ENCODE data around the gene AICDA.

The AICDA gene

DNA sequence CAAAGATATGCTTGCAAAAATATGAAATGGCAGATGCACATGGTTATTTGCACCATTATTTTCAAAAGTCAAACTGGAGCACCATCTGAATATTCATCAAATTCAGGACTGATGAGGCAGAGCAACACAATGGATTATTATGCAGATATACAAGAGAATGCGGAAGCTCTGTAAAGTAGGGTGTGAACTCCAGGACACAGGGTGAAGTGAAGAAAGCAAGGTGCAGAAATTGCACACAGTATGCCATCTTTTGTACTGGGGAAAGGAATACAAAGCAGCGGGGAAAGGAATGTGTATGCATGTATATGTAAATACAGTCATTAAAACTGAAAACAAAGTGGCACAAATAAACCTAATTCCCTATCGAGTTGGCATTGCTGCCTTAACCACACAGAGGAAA lies 49.3 kb downstream of the AICDA start:
- ChIA-PET CTCF (interaction anchor here (1.5 to 1.7 kb wide), 2 partner anchors 8 to 19 kb away, joined by 3 to 4 read pairs; no protein-coding TSS in a partner anchor), POLR2A (no interaction called here)
- TF ChIP-seq, protein P1, sequence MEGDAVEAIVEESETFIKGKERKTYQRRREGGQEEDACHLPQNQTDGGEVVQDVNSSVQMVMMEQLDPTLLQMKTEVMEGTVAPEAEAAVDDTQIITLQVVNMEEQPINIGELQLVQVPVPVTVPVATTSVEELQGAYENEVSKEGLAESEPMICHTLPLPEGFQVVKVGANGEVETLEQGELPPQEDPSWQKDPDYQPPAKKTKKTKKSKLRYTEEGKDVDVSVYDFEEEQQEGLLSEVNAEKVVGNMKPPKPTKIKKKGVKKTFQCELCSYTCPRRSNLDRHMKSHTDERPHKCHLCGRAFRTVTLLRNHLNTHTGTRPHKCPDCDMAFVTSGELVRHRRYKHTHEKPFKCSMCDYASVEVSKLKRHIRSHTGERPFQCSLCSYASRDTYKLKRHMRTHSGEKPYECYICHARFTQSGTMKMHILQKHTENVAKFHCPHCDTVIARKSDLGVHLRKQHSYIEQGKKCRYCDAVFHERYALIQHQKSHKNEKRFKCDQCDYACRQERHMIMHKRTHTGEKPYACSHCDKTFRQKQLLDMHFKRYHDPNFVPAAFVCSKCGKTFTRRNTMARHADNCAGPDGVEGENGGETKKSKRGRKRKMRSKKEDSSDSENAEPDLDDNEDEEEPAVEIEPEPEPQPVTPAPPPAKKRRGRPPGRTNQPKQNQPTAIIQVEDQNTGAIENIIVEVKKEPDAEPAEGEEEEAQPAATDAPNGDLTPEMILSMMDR (IDR thresholded peaks at IDR 0.05; ENCODE audit: insufficient read depth, low read length, missing control alignments): no peak
- H3K4me3 ChIP-seq (ENCODE audit: low read depth, low read length): no peak overlapping the region
- no peak for DNase-seq (ENCODE audit: low read depth, low spot score)

DNA sequence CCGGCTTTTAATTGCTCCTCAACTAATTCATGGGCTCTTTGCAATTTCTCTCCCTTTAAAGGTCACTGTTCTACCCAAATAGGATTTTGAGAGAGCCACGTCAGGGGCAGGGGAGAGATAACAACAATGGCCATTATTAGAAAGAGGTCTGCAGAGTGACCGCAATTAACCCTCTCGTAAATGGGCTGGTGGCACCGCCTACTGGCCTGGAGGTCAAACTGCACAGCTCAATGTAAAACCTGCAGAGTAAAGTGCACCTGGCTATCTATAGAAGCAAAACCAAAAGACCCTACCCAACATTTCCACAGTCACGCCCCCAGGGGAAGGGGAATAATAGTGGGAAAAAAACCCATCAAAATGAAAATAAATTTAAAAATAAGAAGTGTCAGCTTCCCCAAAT lies 50.3 kb downstream of the AICDA start:
- CTCF ChIA-PET: interaction anchor here (1.5 kb wide), 1 partner anchor 9 kb away, joined by 3 read pairs; no protein-coding TSS in a partner anchor
- POLR2A ChIA-PET: no interaction called here
- no peak for DNase-seq (ENCODE audit: low read depth, low spot score)
- TF ChIP-seq, protein P1 (IDR thresholded peaks at IDR 0.05; ENCODE audit: insufficient read depth, low read length, missing control alignments): no peak
- no peak overlapping the region for H3K4me3 ChIP-seq (ENCODE audit: low read depth, low read length)

DNA sequence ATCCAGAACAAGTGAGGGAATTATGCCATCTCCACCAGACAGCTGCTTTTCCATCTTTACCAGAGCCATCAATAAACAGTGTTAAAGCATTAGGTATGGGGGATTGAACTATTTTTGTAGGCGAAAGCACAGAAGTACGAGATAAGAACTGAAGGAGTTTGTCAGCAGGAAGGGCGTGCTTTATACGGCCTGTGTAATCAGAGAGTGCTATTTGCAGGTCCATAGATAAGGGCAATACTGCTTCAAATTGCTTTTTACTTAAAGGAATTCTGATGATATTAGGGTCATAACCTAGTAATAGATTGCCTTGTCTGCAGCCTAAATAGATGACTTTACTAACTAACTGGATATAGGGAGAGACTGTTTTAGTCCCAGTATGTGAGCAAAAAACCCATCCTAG lies 51.6 kb downstream of the AICDA start:
- no peak for DNase-seq (ENCODE audit: low read depth, low spot score)
- CTCF ChIA-PET: no interaction called here
- POLR2A ChIA-PET: no interaction called here
- no peak overlapping the region for H3K4me3 ChIP-seq (ENCODE audit: low read depth, low read length)
- TF ChIP-seq, protein P1 (IDR thresholded peaks at IDR 0.05; ENCODE audit: insufficient read depth, low read length, missing control alignments): no peak

DNA sequence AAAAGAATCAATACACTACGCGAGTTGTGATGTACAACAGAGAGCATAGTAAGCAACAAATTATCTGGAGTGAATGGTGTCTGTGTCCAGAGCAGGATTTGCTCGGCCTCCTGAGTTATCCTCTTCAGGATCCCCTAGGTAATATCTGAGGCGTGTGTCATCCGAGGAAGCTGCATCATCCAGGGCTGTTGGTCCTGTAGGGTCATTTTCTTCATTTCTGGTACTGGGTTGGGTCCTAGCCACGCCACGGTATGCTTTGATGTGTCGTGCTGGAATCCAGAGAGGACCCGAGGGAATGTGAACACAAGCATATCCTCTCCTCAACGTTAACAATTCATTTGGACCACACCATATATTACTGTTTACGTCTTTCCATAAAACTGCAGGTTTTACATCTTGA lies 53.0 kb downstream of the AICDA start:
- no peak for DNase-seq (ENCODE audit: low read depth, low spot score)
- H3K4me3 ChIP-seq (ENCODE audit: low read depth, low read length): no peak overlapping the region
- TF ChIP-seq, protein P1 (IDR thresholded peaks at IDR 0.05; ENCODE audit: insufficient read depth, low read length, missing control alignments): no peak
- ChIA-PET CTCF (no interaction called here), POLR2A (no interaction called here)

DNA sequence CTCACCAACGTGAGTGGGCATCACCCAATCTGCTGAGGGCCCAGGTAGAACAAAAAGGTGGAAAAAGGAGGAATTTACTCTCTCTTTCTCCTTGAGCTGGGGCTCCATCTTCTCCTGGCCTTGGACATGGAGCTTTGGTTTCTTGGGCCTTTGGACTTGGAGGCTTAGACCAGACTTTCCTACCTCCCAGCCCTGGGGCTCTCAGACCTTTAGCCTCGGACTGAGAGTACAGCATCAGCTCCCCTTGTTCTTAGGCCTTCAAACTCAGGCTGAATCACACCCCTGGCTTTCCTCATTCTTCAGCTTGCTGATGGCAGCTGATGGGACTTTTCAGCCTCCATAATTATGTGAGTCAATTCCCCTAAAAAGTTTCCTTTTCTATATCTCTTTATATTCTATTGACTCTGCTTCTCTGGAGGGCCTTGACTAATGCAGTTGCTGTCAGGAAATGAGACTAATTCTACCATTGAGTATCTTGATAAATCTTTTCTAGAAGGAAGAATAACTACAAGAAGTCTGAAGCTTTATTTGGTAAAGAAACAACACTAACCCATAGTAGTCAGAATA lies 56.0 kb downstream of the AICDA start:
- TF ChIP-seq, protein P1 (IDR thresholded peaks at IDR 0.05; ENCODE audit: insufficient read depth, low read length, missing control alignments): no peak
- ChIA-PET POLR2A (no interaction called here), CTCF (interaction anchor here (2.3 kb wide), 1 partner anchor 12 kb away, joined by 7 read pairs; no protein-coding TSS in a partner anchor)

DNA sequence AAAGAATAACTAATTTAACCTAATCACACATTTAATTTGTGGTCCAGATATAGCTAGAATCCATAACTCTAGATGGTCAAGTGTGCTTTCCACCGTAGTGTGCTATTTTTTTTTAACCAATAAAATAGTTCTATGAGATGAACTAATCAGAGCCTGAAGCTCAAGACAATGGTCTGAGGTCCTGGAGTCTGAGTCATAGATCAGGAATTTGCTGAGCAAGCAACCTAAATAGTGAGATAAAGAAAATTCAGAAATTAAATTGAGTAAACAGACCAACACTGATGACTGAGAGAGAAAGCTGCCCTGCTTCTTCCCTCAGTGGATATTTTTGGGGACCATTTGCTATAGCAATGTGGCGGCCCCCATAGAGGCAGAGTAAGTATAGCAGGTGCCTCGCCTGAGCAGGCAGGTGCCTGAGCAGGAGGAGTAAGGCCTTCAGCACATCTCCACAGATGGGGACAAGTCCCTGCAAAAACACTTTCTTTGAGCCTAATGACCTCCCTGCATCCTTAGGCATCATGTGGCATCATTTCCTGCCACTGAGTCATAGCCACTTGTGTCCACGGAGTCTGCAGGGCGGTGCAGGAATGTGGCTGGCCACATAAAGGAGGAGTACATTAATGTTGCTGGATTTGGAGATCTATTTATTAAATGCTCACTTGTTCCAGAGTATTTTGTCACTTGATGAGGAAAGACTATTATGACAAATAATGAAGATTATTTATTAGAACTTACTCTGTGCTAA lies 58.0 kb downstream of the AICDA start:
- POLR2A ChIA-PET: no interaction called here
- H3K4me3 ChIP-seq (ENCODE audit: low read depth, low read length): no peak overlapping the region
- TF ChIP-seq, protein P1 (IDR thresholded peaks at IDR 0.05; ENCODE audit: insufficient read depth, low read length, missing control alignments): no peak
- CTCF ChIA-PET: interaction anchor here (1.2 kb wide), 1 partner anchor 10 kb away, joined by 6 read pairs; no protein-coding TSS in a partner anchor
- DNase-seq (ENCODE audit: low read depth, low spot score): no peak

More for the DNA sequence above, 56.0 kb downstream of the AICDA start:
- DNase-seq (ENCODE audit: low read depth, low spot score): no peak
- no peak overlapping the region for H3K4me3 ChIP-seq (ENCODE audit: low read depth, low read length)
